A549 (cell line): Measurements from ENCODE around the gene KSR1.
A peak's percentile ranks its signal among the peaks of the same experiment; 100 is the strongest.

ENCODE experiments used
- BHLHE40 ChIP-seq: IDR thresholded peaks from 2 replicates; pipeline ENCODE4 v1.6.1; 2012; ENCODE audit warnings: low read depth, low read length, inconsistent platforms
- CTCF ChIP-seq: fragments of >200 bp; sonication (Bioruptor Twin); formaldehyde crosslinking; IDR thresholded peaks from 3 replicates; pipeline ENCODE4 v1.5.1; 2016
- ELK1 ChIP-seq: fragments of 150-350 bp; IDR thresholded peaks from 2 replicates; pipeline ENCODE4 v1.6.1; 2014; ENCODE audit warnings: low read depth, mild to moderate bottlenecking, low read length
- EP300 ChIP-seq, 2 experiments: fragments of >200 bp; sonication (Bioruptor Twin); formaldehyde crosslinking; IDR thresholded peaks; 2 replicates in 1 of 2; 3 replicates in 1 of 2; pipeline ENCODE4 v1.6.1; 2016 to 2017
- HMGXB4 ChIP-seq: fragments of 250-450 bp; sonication (Bioruptor Pico); IDR thresholded peaks from 2 replicates; pipeline ENCODE4 v1.5.0; 2021; ENCODE audit warnings: mild to moderate bottlenecking, moderate library complexity, borderline replicate concordance
- JUN ChIP-seq, 2 experiments: fragments of >200 bp; sonication (Bioruptor Twin); formaldehyde crosslinking; IDR thresholded peaks; 2 replicates in 1 of 2; 3 replicates in 1 of 2; pipeline ENCODE4 v1.6.1; 2016 to 2017
- NR3C1 ChIP-seq: fragments of >200 bp; sonication (Bioruptor Twin); formaldehyde crosslinking; IDR thresholded peaks from 3 replicates; pipeline ENCODE4 v1.6.1; 2017
- PHF8 ChIP-seq: fragments of 200-600 bp; sonication (generic); IDR thresholded peaks from 2 replicates; pipeline ENCODE4 v1.6.1; 2016; ENCODE audit warnings: low read depth, mild to moderate bottlenecking, antibody characterized with exemption, moderate library complexity, borderline replicate concordance
- POLR2A ChIP-seq: IDR thresholded peaks from 2 replicates; pipeline ENCODE4 v1.6.1; 2012; ENCODE audit warnings: mild to moderate bottlenecking, low read length
- RAD21 ChIP-seq, 2 experiments: fragments of >200 bp in 1 of 2; sonication (Bioruptor Twin) in 1 of 2; formaldehyde crosslinking in 1 of 2; IDR thresholded peaks in 1 of 2; conservative IDR thresholded peaks in 1 of 2; 2 replicates in 1 of 2; 3 replicates in 1 of 2; pipeline ENCODE4 v1.6.1; 2012 to 2018; ENCODE audit warnings: inconsistent platforms in 1 of 2
- REST ChIP-seq: fragments of 200-600 bp; sonication (generic); IDR thresholded peaks from 2 replicates; pipeline ENCODE4 v1.6.1; 2016; ENCODE audit warnings: antibody characterized with exemption, mild to moderate bottlenecking, moderate library complexity
- RFX5 ChIP-seq: fragments of 450-650 bp; IDR thresholded peaks from 2 replicates; pipeline ENCODE4 v1.7.1; 2014; ENCODE audit warnings: antibody characterized with exemption, mild to moderate bottlenecking, moderate library complexity
- SREBF2 ChIP-seq: fragments of 450-650 bp; IDR thresholded peaks from 2 replicates; pipeline ENCODE4 v1.6.1; 2014; ENCODE audit warnings: mild to moderate bottlenecking, moderate library complexity
- USF2 ChIP-seq: fragments of 450-650 bp; IDR thresholded peaks from 2 replicates; pipeline ENCODE4 v1.6.1; 2014; ENCODE audit warnings: antibody characterized with exemption

- TF ChIP-seq USF2: no peak
- TF ChIP-seq REST: no peak
- peak; percentile 66 to 72 for TF ChIP-seq RAD21 (conservative IDR thresholded peaks at IDR 0.05 in 1 of 2, IDR thresholded peaks at IDR 0.05 in 1 of 2)
- TF ChIP-seq EP300 (IDR thresholded peaks at IDR 0.05): no peak
- no peak for TF ChIP-seq PHF8
- TF ChIP-seq BHLHE40: no peak
- TF ChIP-seq HMGXB4 (CRISPR knock-in tag): no peak
- TF ChIP-seq RFX5: no peak
- no peak for TF ChIP-seq NR3C1
- TF ChIP-seq SREBF2: no peak
- no peak for TF ChIP-seq ELK1
- no peak for TF ChIP-seq POLR2A
- peak; percentile 92 for TF ChIP-seq CTCF
- no peak for TF ChIP-seq JUN (IDR thresholded peaks at IDR 0.05)
Observed at GRCh38 chr17:27602721-27603420, 146.6 kb downstream of the KSR1 start.
